GM23338 (cell line): ENCODE measurements around the gene EXOC3L2. TPM values are rescaled to one million over a fixed set of nuclear protein-coding genes. Genes with fewer than 3 reads are reported as not detected.

Source experiments
- ATAC-seq: fragments of 200-7000 bp; cut with Tn5 transposase; 3 replicates; pipeline ENCODE4 v1.9.1; 2020
- DNase-seq: peaks from one replicate; pipeline ENCODE4 v3.0.0-alpha.2; 2015; ENCODE audit warnings: low spot score
- H2AFZ ChIP-seq: fragments of 200-600 bp; sonication (generic); 2 replicates; pipeline ENCODE4 v1.8.0; 2016; ENCODE audit warnings: antibody characterized with exemption, mild to moderate bottlenecking, moderate library complexity
- H3F3A ChIP-seq: fragments of 200-600 bp; sonication (generic); replicated peaks from 2 replicates; pipeline ENCODE4 v1.8.0; 2017; ENCODE audit warnings: antibody characterized with exemption, mixed run types, low read depth
- H3K27ac ChIP-seq: fragments of 200-600 bp; sonication (generic); 2 replicates; pipeline ENCODE4 v1.6.1; 2016; ENCODE audit warnings: low read depth
- H3K27me3 ChIP-seq: fragments of 200-600 bp; sonication (generic); 2 replicates; pipeline ENCODE4 v1.8.0; 2016; ENCODE audit warnings: mild to moderate bottlenecking, mixed run types, moderate library complexity; ENCODE audit not compliant: insufficient read depth
- H3K36me3 ChIP-seq: fragments of 200-600 bp; sonication (generic); 2 replicates; pipeline ENCODE4 v1.8.0; 2016; ENCODE audit warnings: mild to moderate bottlenecking; ENCODE audit not compliant: insufficient read depth
- H3K4me1 ChIP-seq: fragments of 200-600 bp; sonication (generic); 2 replicates; pipeline ENCODE4 v1.8.0; 2016; ENCODE audit warnings: mild to moderate bottlenecking, moderate library complexity; ENCODE audit not compliant: insufficient read depth
- H3K4me2 ChIP-seq: fragments of 200-600 bp; sonication (generic); 2 replicates; pipeline ENCODE4 v1.7.1; 2017; ENCODE audit warnings: mixed run types
- H3K4me3 ChIP-seq: fragments of 200-600 bp; sonication (generic); 2 replicates; pipeline ENCODE4 v1.6.1; 2016; ENCODE audit warnings: mixed run types
- H3K79me2 ChIP-seq: fragments of 200-600 bp; sonication (generic); replicated peaks from 2 replicates; pipeline ENCODE4 v1.8.0; 2017; ENCODE audit warnings: mild to moderate bottlenecking; ENCODE audit not compliant: insufficient read depth
- H3K9me2 ChIP-seq: fragments of 200-600 bp; sonication (generic); 2 replicates; pipeline ENCODE4 v1.8.0; 2017; ENCODE audit not compliant: insufficient read depth
- H4K20me1 ChIP-seq: fragments of 200-600 bp; sonication (generic); replicated peaks from 2 replicates; pipeline ENCODE4 v1.8.0; 2017; ENCODE audit warnings: mild to moderate bottlenecking; ENCODE audit not compliant: insufficient read depth
- H3K27ac Mint-ChIP-seq: 2 replicates; pipeline ENCODE4 v1.8.0; 2020; ENCODE audit warnings: inconsistent platforms, mild to moderate bottlenecking, moderate library complexity, mixed read lengths
- H3K27me3 Mint-ChIP-seq: 3 replicates; pipeline ENCODE4 v1.8.0; 2022; ENCODE audit warnings: low read depth, mild to moderate bottlenecking, moderate library complexity, mixed read lengths, inconsistent platforms; ENCODE audit not compliant: insufficient read depth, poor library complexity
- H3K36me3 Mint-ChIP-seq: 3 replicates; pipeline ENCODE4 v1.8.0; 2021; ENCODE audit warnings: low read depth, mild to moderate bottlenecking, inconsistent platforms, moderate library complexity, mixed read lengths
- H3K4me1 Mint-ChIP-seq: 3 replicates; pipeline ENCODE4 v1.8.0; 2020; ENCODE audit warnings: mild to moderate bottlenecking, inconsistent platforms, mixed read lengths
- H3K4me3 Mint-ChIP-seq: 3 replicates; pipeline ENCODE4 v1.8.0; 2021; ENCODE audit warnings: moderate library complexity, mild to moderate bottlenecking, inconsistent platforms, mixed read lengths
- H3K9me3 Mint-ChIP-seq: 3 replicates; pipeline ENCODE4 v1.8.0; 2020; ENCODE audit warnings: moderate library complexity, mild to moderate bottlenecking, inconsistent platforms, mixed read lengths
- ETS1 ChIP-seq: IDR thresholded peaks from 2 replicates; pipeline ENCODE4 v1.6.1; 2016; ENCODE audit warnings: antibody characterized with exemption
- EZH2 ChIP-seq: fragments of 200-600 bp; sonication (generic); IDR thresholded peaks from one replicate; pipeline ENCODE4 v1.8.0; 2017; ENCODE audit warnings: antibody characterized with exemption, mild to moderate bottlenecking, low read depth; ENCODE audit not compliant: unreplicated experiment
- JUNB ChIP-seq: IDR thresholded peaks from one replicate; pipeline ENCODE4 v1.6.1; 2016; ENCODE audit warnings: antibody characterized with exemption; ENCODE audit not compliant: unreplicated experiment
- NANOG ChIP-seq: IDR thresholded peaks from 2 replicates; pipeline ENCODE4 v1.6.1; 2016; ENCODE audit warnings: antibody characterized with exemption, borderline replicate concordance
- REST ChIP-seq: IDR thresholded peaks from one replicate; pipeline ENCODE4 v1.6.1; 2018; ENCODE audit warnings: antibody characterized with exemption; ENCODE audit not compliant: unreplicated experiment
- ZNF114 ChIP-seq: fragments of 250-450 bp; sonication (Bioruptor Pico); IDR thresholded peaks from 2 replicates; pipeline ENCODE4 v1.5.0; 2020; ENCODE audit warnings: mild to moderate bottlenecking, moderate library complexity
- polyA plus RNA-seq: library from polyadenylated mRNA; unstranded; fragments of >200 nt; fragmentation: Nextera tagmentation; extraction: Ambion mirVana; gene quantifications from 2 replicates; pipeline ENCODE4 v1.2.1, GENCODE V29; 2016
- total RNA-seq: library from RNA; depleted of rRNA; stranded (reverse); fragments of >200 nt; shearing (Covaris generic); gene quantifications from 2 replicates; pipeline ENCODE4 v1.2.3, GENCODE V29; 2014

EXOC3L2 gene
- total and polyA plus RNA-seq, 2 experiments from 2014 or later = 2.8 to 3.2 TPM

GRCh38 chr19:45216667-45217066, 28.5 kb downstream of the EXOC3L2 start (continued):
- TF ChIP-seq REST = no peak
- TF ChIP-seq ETS1 = no peak
- TF ChIP-seq JUNB = no peak
- no peak for TF ChIP-seq NANOG

- Mint-ChIP-seq H3K36me3 (peaks cover 4% of the 10 kb centered on the region; the same call in 1 of the 3 replicates), H3K9me3 (no peaks in the 10 kb centered on the region; the same call in 2 of the 3 replicates), H3K4me1 (peaks cover 17% of the 10 kb centered on the region), H3K27me3 (peaks cover 45% of the 10 kb centered on the region), H3K27ac (no peak overlapping the region), H3K4me3 (peak overlapping the region; percentile 80)
- peaks cover 49% of the 10 kb centered on the region for H3K27me3 ChIP-seq
- peak; percentile 77 for DNase-seq
- no peak overlapping the region for H3K27ac ChIP-seq
- peak overlapping the region; percentile 65 for H3K4me3 ChIP-seq
- peak overlapping the region; percentile 87 for H2AFZ ChIP-seq
- H3K79me2 ChIP-seq = no peaks in the 10 kb centered on the region
- H3K36me3 ChIP-seq = no peaks in the 10 kb centered on the region
- ATAC-seq = peak; percentile 54
- peaks cover 37% of the 10 kb centered on the region for H3K4me1 ChIP-seq
- TF ChIP-seq EZH2 (peak; percentile 11), ZNF114 (CRISPR knock-in tag) (no peak)
- H3F3A ChIP-seq = 0 out of 2 replicates have a peak, but pooled peaks cover 5% of the 10 kb centered on the region
- no peaks in the 10 kb centered on the region for H3K9me2 ChIP-seq
- peak overlapping the region; percentile 95 for H3K4me2 ChIP-seq
- no peaks in the 10 kb centered on the region for H4K20me1 ChIP-seq
Measured at GRCh38 chr19:45215391-45216191, 29.6 kb downstream of the EXOC3L2 start.

GRCh38 chr19:45213031-45213430, 32.2 kb downstream of the EXOC3L2 start:
- ATAC-seq (no peak), DNase-seq (peak; percentile 24)
- Histone ChIP-seq H3K4me1 (peaks cover 24% of the 10 kb centered on the region), H3K27ac (no peak overlapping the region), H3F3A (no peaks in the 10 kb centered on the region), H3K4me3 (no peak overlapping the region), H3K79me2 (no peaks in the 10 kb centered on the region), H3K36me3 (no peaks in the 10 kb centered on the region), H3K4me2 (no peak overlapping the region), H2AFZ (no peak overlapping the region), H4K20me1 (no peaks in the 10 kb centered on the region), H3K27me3 (peaks cover 37% of the 10 kb centered on the region), H3K9me2 (no peaks in the 10 kb centered on the region)
- peaks cover 33% of the 10 kb centered on the region for H3K27me3 Mint-ChIP-seq
- H3K4me1 Mint-ChIP-seq = peaks cover 11% of the 10 kb centered on the region
- H3K27ac Mint-ChIP-seq = no peak overlapping the region
- H3K4me3 Mint-ChIP-seq = no peak overlapping the region
- H3K36me3 Mint-ChIP-seq = peaks cover 4% of the 10 kb centered on the region; the same call in 1 of the 3 replicates
- no peaks in the 10 kb centered on the region; the same call in 2 of the 3 replicates for H3K9me3 Mint-ChIP-seq
- TF ChIP-seq ETS1 = no peak
